ES-I3 (cell line): ENCODE measurements around the gene NR1I2.

Source experiments
- H3K36me3 ChIP-seq: 2 replicates; pipeline ENCODE4 v1.6.1; 2013; ENCODE audit warnings: mild to moderate bottlenecking, low read length, control low read depth, moderate library complexity; ENCODE audit not compliant: insufficient read depth
- H3K4me1 ChIP-seq: 2 replicates; pipeline ENCODE4 v1.6.1; 2013; ENCODE audit warnings: mild to moderate bottlenecking, control low read depth, low read length; ENCODE audit not compliant: insufficient read depth
- H3K9ac ChIP-seq: 2 replicates; pipeline ENCODE4 v1.6.1; 2013; ENCODE audit warnings: low read depth, mild to moderate bottlenecking, low read length, moderate library complexity
- H3K9me3 ChIP-seq: 2 replicates; pipeline ENCODE4 v1.6.1; 2013; ENCODE audit warnings: mild to moderate bottlenecking, low read length, moderate library complexity; ENCODE audit not compliant: control insufficient read depth, insufficient read depth

The NR1I2 gene

DNA sequence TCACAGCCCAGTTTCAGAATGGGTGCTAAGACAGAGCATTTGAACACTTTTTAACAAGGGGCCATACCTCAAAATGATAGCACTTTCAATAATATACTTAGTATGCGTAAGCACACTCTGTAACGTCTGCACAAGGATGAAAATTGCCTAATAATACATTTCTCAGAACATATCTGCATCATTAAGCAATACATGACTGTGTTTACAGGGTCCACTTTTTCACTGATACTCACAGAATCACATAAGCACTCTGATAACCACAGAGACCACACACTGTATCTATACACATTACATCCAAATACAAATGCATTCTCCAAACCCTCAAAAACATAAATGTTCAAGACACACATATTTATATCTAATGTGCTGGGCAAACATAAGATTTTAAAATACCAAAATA, 79.8 kb downstream of the NR1I2 start:
- Histone ChIP-seq H3K4me1 (no peaks in the 10 kb centered on the region), H3K9ac (no peak overlapping the region), H3K9me3 (peaks cover 3% of the 10 kb centered on the region; the same call in 1 of the 2 replicates), H3K36me3 (peaks cover 10% of the 10 kb centered on the region)

DNA sequence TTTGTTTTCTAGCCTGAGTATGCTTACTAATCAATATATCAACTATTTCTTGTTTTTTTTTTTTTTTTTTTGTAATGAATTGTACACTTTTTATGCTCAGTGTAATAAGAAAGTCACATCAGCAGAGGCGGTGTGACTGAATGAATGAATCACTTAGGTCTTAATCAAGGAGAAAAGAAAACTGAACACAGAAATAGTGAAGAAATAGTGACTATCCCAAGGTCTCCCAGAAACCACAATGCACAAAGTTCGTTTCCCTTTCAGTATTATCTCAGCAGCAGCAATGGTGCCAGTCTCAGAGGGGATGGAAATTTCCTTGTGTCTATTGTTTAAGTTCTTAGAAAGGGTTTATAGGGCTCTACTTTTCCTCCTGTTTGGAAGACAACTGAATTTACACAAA, 80.7 kb downstream of the NR1I2 start:
- Histone ChIP-seq H3K9ac (no peak overlapping the region), H3K36me3 (peaks cover 4% of the 10 kb centered on the region), H3K4me1 (no peaks in the 10 kb centered on the region), H3K9me3 (no peaks in the 10 kb centered on the region)

- Histone ChIP-seq H3K4me1 (no peaks in the 10 kb centered on the region), H3K9me3 (no peaks in the 10 kb centered on the region), H3K36me3 (no peaks in the 10 kb centered on the region), H3K9ac (no peak overlapping the region)
Measured at GRCh38 chr3:119864476-119864875, 82.6 kb downstream of the NR1I2 start.
